H9 (cell line): ENCODE data around the gene COP1. TPM values are rescaled to one million over a fixed set of nuclear protein-coding genes. Genes with fewer than 3 reads are reported as not detected.

Experiments used
- DNase-seq: peaks from one replicate; pipeline ENCODE4 v3.0.0-alpha.2; 2017
- H2AFZ ChIP-seq: one replicate; pipeline ENCODE4 v1.6.1; 2013; ENCODE audit warnings: mild to moderate bottlenecking, low read length, control low read depth, moderate library complexity
- H2AK5ac ChIP-seq: 2 replicates; pipeline ENCODE4 v1.6.1; 2013; ENCODE audit warnings: low read length, control low read depth, mixed read lengths; ENCODE audit not compliant: insufficient read length
- H2BK120ac ChIP-seq: one replicate; pipeline ENCODE4 v1.6.1; 2013; ENCODE audit warnings: low read depth, mild to moderate bottlenecking, low read length, control low read depth, inconsistent platforms; ENCODE audit not compliant: poor library complexity, severe bottlenecking
- H2BK12ac ChIP-seq: 2 replicates; pipeline ENCODE4 v1.6.1; 2013; ENCODE audit warnings: low read length, control low read depth, mixed read lengths, low read depth; ENCODE audit not compliant: insufficient read length
- H2BK15ac ChIP-seq: 2 replicates; pipeline ENCODE4 v1.6.1; 2013; ENCODE audit warnings: low read depth, low read length, control low read depth
- H2BK20ac ChIP-seq: one replicate; pipeline ENCODE4 v1.6.1; 2013; ENCODE audit warnings: low read depth, mild to moderate bottlenecking, low read length, control low read depth, inconsistent platforms; ENCODE audit not compliant: poor library complexity, severe bottlenecking
- H2BK5ac ChIP-seq: 2 replicates; pipeline ENCODE4 v1.6.1; 2013; ENCODE audit warnings: low read length, control low read depth, mixed read lengths; ENCODE audit not compliant: insufficient read length
- H3K14ac ChIP-seq: 2 replicates; pipeline ENCODE4 v1.6.1; 2013; ENCODE audit warnings: low read length, control low read depth; ENCODE audit not compliant: insufficient read depth
- H3K18ac ChIP-seq: 2 replicates; pipeline ENCODE4 v1.6.1; 2013; ENCODE audit warnings: low read depth, mild to moderate bottlenecking, mixed read lengths, low read length, control low read depth; ENCODE audit not compliant: insufficient read length
- H3K23ac ChIP-seq: 2 replicates; pipeline ENCODE4 v1.6.1; 2013; ENCODE audit warnings: low read length, control low read depth, mixed read lengths, low read depth; ENCODE audit not compliant: insufficient read length
- H3K23me2 ChIP-seq: 2 replicates; pipeline ENCODE4 v1.6.1; 2013; ENCODE audit warnings: low read depth, mild to moderate bottlenecking, mixed read lengths, low read length, control low read depth; ENCODE audit not compliant: insufficient read length, poor library complexity, severe bottlenecking
- H3K27ac ChIP-seq: 2 replicates; pipeline ENCODE4 v1.5.1; 2013; ENCODE audit warnings: low read length, control low read depth, mixed read lengths, low read depth; ENCODE audit not compliant: insufficient read length
- H3K27me3 ChIP-seq: 2 replicates; pipeline ENCODE4 v1.6.1; 2013; ENCODE audit warnings: low read length, control low read depth, inconsistent platforms; ENCODE audit not compliant: insufficient read depth
- H3K4ac ChIP-seq: 2 replicates; pipeline ENCODE4 v1.6.1; 2013; ENCODE audit warnings: low read depth, mild to moderate bottlenecking, control low read depth, inconsistent platforms, low read length, moderate library complexity
- H3K4me1 ChIP-seq: 2 replicates; pipeline ENCODE4 v1.6.1; 2013; ENCODE audit warnings: low read length, control low read depth, inconsistent platforms; ENCODE audit not compliant: insufficient read depth
- H3K4me2 ChIP-seq: 2 replicates; pipeline ENCODE4 v1.6.1; 2013; ENCODE audit warnings: low read length, control low read depth, mixed read lengths; ENCODE audit not compliant: insufficient read length, insufficient read depth
- H3K56ac ChIP-seq: 2 replicates; pipeline ENCODE4 v1.6.1; 2013; ENCODE audit warnings: low read depth, mild to moderate bottlenecking, mixed read lengths, low read length, control low read depth; ENCODE audit not compliant: insufficient read length
- H3K79me1 ChIP-seq: 2 replicates; pipeline ENCODE4 v1.6.1; 2013; ENCODE audit warnings: low read depth, mild to moderate bottlenecking, moderate library complexity, low read length, control low read depth, inconsistent platforms; ENCODE audit not compliant: insufficient read depth, poor library complexity, severe bottlenecking
- H3K79me2 ChIP-seq: 2 replicates; pipeline ENCODE4 v1.6.1; 2013; ENCODE audit warnings: low read length, control low read depth, inconsistent platforms; ENCODE audit not compliant: insufficient read depth
- H3K9ac ChIP-seq: 2 replicates; pipeline ENCODE4 v1.6.1; 2013; ENCODE audit warnings: low read length, control low read depth, mixed read lengths; ENCODE audit not compliant: insufficient read length; ENCODE audit errors: extremely low read depth
- H3K9me3 ChIP-seq: one replicate; pipeline ENCODE4 v1.6.1; 2013; ENCODE audit warnings: low read depth, low read length, inconsistent platforms; ENCODE audit not compliant: control insufficient read depth
- H3T11ph ChIP-seq: one replicate; pipeline ENCODE4 v1.6.1; 2013; ENCODE audit warnings: mild to moderate bottlenecking, low read length, control low read depth, inconsistent platforms
- H4K20me1 ChIP-seq: one replicate; pipeline ENCODE4 v1.6.1; 2013; ENCODE audit not compliant: control insufficient read depth, insufficient read length, insufficient read depth
- H4K5ac ChIP-seq: 2 replicates; pipeline ENCODE4 v1.6.1; 2013; ENCODE audit warnings: low read depth, mild to moderate bottlenecking, mixed read lengths, low read length, control low read depth; ENCODE audit not compliant: insufficient read length
- H4K8ac ChIP-seq: replicated peaks from 2 replicates; pipeline ENCODE4 v1.6.1; 2013; ENCODE audit warnings: low read length, control low read depth, mixed read lengths, low read depth; ENCODE audit not compliant: insufficient read length
- H4K91ac ChIP-seq: 2 replicates; pipeline ENCODE4 v1.6.1; 2013; ENCODE audit warnings: low read depth, mild to moderate bottlenecking, moderate library complexity, mixed read lengths, low read length, control low read depth; ENCODE audit not compliant: insufficient read length
- H3K27ac Mint-ChIP-seq, 3 experiments: 2 replicates in 2 of 3; 3 replicates in 1 of 3; pipeline ENCODE4 v1.8.0; 2020 to 2021; ENCODE audit warnings: mixed read lengths in 3 of 3, mild to moderate bottlenecking in 1 of 3, moderate library complexity in 1 of 3
- H3K27me3 Mint-ChIP-seq: 2 replicates; pipeline ENCODE4 v1.8.0; 2021; ENCODE audit warnings: low read depth, mild to moderate bottlenecking, moderate library complexity, mixed read lengths
- H3K36me3 Mint-ChIP-seq, 3 experiments: 2 replicates in 2 of 3; 3 replicates in 1 of 3; pipeline ENCODE4 v1.8.0; 2020 to 2021; ENCODE audit warnings: low read depth in 3 of 3, mixed read lengths in 3 of 3; ENCODE audit not compliant: insufficient read depth in 1 of 3
- H3K4me1 Mint-ChIP-seq, 2 experiments: 2 replicates each; pipeline ENCODE4 v1.8.0; 2020; ENCODE audit warnings: mixed read lengths in 2 of 2
- H3K4me3 Mint-ChIP-seq, 2 experiments: 2 replicates in 1 of 2; 3 replicates in 1 of 2; pipeline ENCODE4 v1.8.0; 2020 to 2021; ENCODE audit warnings: mild to moderate bottlenecking in 2 of 2, mixed read lengths in 2 of 2, moderate library complexity in 1 of 2
- H3K9me3 Mint-ChIP-seq, 2 experiments: 2 replicates in 1 of 2; 3 replicates in 1 of 2; pipeline ENCODE4 v1.8.0; 2020; ENCODE audit warnings: mild to moderate bottlenecking in 2 of 2, mixed read lengths in 2 of 2, moderate library complexity in 1 of 2
- CTCF ChIP-seq: fragments of 200-600 bp; sonication (generic); conservative IDR thresholded peaks from 3 replicates; pipeline ENCODE4 v1.8.0; 2021; ENCODE audit warnings: antibody characterized with exemption, mild to moderate bottlenecking
- WGBS: extraction: QIAGEN DNeasy Blood & Tissue Kit; methylation state at CpG from one replicate; pipeline ENCODE4 v1.1.7; 2013; ENCODE audit warnings: missing lambda C conversion rate, low lambda C conversion rate, mixed read lengths; ENCODE audit not compliant: insufficient read length; ENCODE audit errors: extremely low coverage; 5-methylcytosine and 5-hydroxymethylcytosine counted together
- total RNA-seq: library from RNA; stranded (reverse); gene quantifications from 2 replicates; pipeline ENCODE4 v1.2.1, GENCODE V29; 2021

Gene COP1
- total RNA-seq, 1 experiment from 2014 or later: 41.3 TPM

DNA sequence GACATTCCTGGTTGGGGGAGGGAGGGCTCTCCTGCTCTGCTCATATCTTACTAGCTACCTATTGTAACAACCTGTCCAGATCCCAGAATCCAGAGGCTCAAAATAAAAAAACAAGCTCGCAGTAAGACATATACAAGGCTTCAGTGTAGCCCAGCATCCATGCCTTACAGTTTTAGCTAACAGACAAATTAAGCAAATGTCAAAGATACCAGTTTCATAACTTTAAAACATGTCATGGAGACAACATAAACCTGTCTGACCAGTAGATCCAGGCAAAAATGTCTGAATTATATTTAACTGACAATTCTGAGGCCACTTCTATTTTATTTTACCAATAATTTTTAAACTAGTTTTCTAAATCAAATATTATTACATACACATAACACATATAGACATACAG lies 295.9 kb downstream of the COP1 start:
- no peak overlapping the region for H3K18ac ChIP-seq
- no peaks in the 10 kb centered on the region for H3K79me2 ChIP-seq
- no peak overlapping the region for H3K9ac ChIP-seq
- Mint-ChIP-seq H3K36me3 (peaks cover 9 to 13% (median 9%) of the 10 kb centered on the region in 3 experiments; a peak in 6 of 7 replicates), H3K4me3 (no peak overlapping the region), H3K27ac (no peak overlapping the region), H3K27me3 (peaks cover 98% of the 10 kb centered on the region), H3K4me1 (peaks cover 0 to 4% of the 10 kb centered on the region in 2 experiments; a peak in 2 of 4 replicates), H3K9me3 (peaks cover 15 to 19% of the 10 kb centered on the region in 2 experiments)
- no peak for TF ChIP-seq CTCF
- H2BK12ac ChIP-seq: no peak overlapping the region
- no peak overlapping the region for H3K4me2 ChIP-seq
- no peak overlapping the region for H3K4ac ChIP-seq
- H4K8ac ChIP-seq: no peak overlapping the region
- no peak overlapping the region for H3K23ac ChIP-seq
- no peak overlapping the region for H2BK5ac ChIP-seq
- no peak overlapping the region for H2BK120ac ChIP-seq
- no peak overlapping the region for H2BK15ac ChIP-seq
- H2AK5ac ChIP-seq: no peak overlapping the region
- no CpG with 5 or more reads among the region's 1 CpG for WGBS
- H2BK20ac ChIP-seq: no peak overlapping the region
- H3K79me1 ChIP-seq: no peaks in the 10 kb centered on the region
- H3K23me2 ChIP-seq: no peaks in the 10 kb centered on the region
- H4K5ac ChIP-seq: no peak overlapping the region
- H4K91ac ChIP-seq: no peak overlapping the region
- no peak overlapping the region for H3K27ac ChIP-seq
- H3K9me3 ChIP-seq: no peaks in the 10 kb centered on the region
- no peaks in the 10 kb centered on the region for H4K20me1 ChIP-seq
- H3K14ac ChIP-seq: no peak overlapping the region
- H3T11ph ChIP-seq: no peak overlapping the region
- no peak for DNase-seq
- H3K27me3 ChIP-seq: peaks cover 65% of the 10 kb centered on the region
- no peak overlapping the region for H3K56ac ChIP-seq
- H2AFZ ChIP-seq: no peak overlapping the region
- no peaks in the 10 kb centered on the region for H3K4me1 ChIP-seq
